ENCODE results near the gene ZNF431.

GRCh38 chr19:21135433-21135832 lies 6.4 kb upstream of the ZNF431 start:
- no peak for TF ChIP-seq CTCF (IDR thresholded peaks at IDR 0.05; ENCODE audit: low read depth, low read length, poor library complexity, severe bottlenecking)
- no peak for TF ChIP-seq EZH2phosphoT487 (IDR thresholded peaks at IDR 0.05; ENCODE audit: borderline replicate concordance, low read length)
